Measurements from ENCODE around the gene TARDBP. TPM values are rescaled to one million over a fixed set of nuclear protein-coding genes. Genes with fewer than 3 reads are reported as not detected.

TARDBP gene
- total RNA-seq, 1 donor from 2014 or later: 175 TPM

DNA sequence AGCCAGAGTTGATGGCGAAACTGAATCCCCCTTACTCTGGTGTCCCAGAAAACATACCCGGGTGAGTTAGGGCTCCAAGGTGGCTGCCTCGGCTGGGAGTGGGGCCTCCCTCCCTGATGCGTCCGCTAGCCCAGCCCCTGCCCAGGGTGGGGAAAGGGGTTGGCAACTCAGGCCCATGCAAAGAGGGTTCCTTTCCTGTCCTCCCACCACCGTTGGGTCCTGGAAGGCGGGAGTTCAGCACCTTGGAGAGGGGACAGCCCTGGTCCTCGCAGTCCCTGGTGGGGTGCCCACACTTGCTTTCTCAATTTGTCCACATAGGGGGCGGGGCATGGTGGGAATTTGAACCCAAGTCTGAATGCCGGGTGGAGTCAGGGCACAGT lies 41.3 kb downstream of the TARDBP start:
- DNase-seq (ENCODE audit: low spot score in 2 of 2, unreplicated experiment in 2 of 2): peak in 1 of 2 experiments; percentile 62
- H3K36me3 Mint-ChIP-seq: peaks cover 3% of the 10 kb centered on the region
- H3K4me3 Mint-ChIP-seq: no peak overlapping the region
- H3K27ac Mint-ChIP-seq: no peak overlapping the region
- H3K4me1 Mint-ChIP-seq: peaks cover 3% of the 10 kb centered on the region
- TF ChIP-seq, protein P1, sequence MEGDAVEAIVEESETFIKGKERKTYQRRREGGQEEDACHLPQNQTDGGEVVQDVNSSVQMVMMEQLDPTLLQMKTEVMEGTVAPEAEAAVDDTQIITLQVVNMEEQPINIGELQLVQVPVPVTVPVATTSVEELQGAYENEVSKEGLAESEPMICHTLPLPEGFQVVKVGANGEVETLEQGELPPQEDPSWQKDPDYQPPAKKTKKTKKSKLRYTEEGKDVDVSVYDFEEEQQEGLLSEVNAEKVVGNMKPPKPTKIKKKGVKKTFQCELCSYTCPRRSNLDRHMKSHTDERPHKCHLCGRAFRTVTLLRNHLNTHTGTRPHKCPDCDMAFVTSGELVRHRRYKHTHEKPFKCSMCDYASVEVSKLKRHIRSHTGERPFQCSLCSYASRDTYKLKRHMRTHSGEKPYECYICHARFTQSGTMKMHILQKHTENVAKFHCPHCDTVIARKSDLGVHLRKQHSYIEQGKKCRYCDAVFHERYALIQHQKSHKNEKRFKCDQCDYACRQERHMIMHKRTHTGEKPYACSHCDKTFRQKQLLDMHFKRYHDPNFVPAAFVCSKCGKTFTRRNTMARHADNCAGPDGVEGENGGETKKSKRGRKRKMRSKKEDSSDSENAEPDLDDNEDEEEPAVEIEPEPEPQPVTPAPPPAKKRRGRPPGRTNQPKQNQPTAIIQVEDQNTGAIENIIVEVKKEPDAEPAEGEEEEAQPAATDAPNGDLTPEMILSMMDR (IDR thresholded peaks at IDR 0.05; ENCODE audit: unreplicated experiment): no peak
- H3K9me3 Mint-ChIP-seq: no peaks in the 10 kb centered on the region
- peaks cover 9% of the 10 kb centered on the region for H3K27me3 Mint-ChIP-seq (ENCODE audit: low read depth)

DNA sequence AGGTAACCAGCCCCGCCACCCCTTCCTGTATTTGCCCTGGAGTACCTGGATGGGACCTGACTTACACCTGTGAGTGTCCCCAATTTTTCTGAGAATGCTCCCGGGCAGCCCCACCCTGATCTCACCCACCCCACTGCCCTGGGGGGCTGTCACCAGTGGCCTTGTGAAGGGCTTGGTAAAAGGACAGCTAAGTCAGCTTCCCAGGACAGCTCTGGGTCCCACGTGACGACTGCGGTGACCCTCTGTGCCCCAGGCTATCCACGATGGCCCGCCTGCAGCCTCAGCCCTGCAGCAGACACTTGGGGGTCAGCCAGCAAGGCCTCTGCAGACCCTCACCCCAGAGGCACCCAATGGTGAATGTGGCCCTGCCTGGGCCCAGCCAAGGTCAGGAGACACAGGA lies 41.7 kb downstream of the TARDBP start:
- H3K4me1 Mint-ChIP-seq: peaks cover 7% of the 10 kb centered on the region
- H3K27ac Mint-ChIP-seq: no peak overlapping the region
- H3K4me3 Mint-ChIP-seq: no peak overlapping the region
- DNase-seq (ENCODE audit: low spot score in 2 of 2, unreplicated experiment in 2 of 2): no peak
- peaks cover 3% of the 10 kb centered on the region for H3K36me3 Mint-ChIP-seq
- H3K27me3 Mint-ChIP-seq (ENCODE audit: low read depth): peaks cover 9% of the 10 kb centered on the region
- no peaks in the 10 kb centered on the region for H3K9me3 Mint-ChIP-seq
- TF ChIP-seq, protein P1 (IDR thresholded peaks at IDR 0.05; ENCODE audit: unreplicated experiment): no peak

DNA sequence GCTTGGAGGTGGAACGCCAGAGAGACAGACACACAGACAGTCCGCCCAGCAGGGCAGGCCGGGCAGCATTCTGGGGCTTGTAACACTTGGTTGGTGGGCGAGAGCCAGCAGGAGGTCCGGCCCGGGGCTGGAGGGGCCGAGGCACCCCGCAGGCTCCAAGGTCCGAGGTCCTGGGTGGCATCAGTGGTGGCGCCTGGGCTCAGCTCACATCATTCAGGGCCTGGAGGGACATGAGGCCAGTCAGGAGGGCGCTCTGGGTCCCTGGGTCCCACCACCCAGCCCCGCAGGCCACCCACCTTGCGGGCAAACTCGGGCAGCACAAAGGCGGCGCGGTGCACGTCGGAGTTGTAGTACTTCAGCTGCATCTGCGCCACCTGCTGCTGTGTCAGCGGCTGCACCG lies 42.2 kb downstream of the TARDBP start:
- H3K9me3 Mint-ChIP-seq: no peaks in the 10 kb centered on the region
- H3K4me3 Mint-ChIP-seq: no peak overlapping the region
- H3K27me3 Mint-ChIP-seq (ENCODE audit: low read depth): peaks cover 9% of the 10 kb centered on the region
- TF ChIP-seq, protein P1 (IDR thresholded peaks at IDR 0.05; ENCODE audit: unreplicated experiment): no peak
- peaks cover 8% of the 10 kb centered on the region for H3K4me1 Mint-ChIP-seq
- DNase-seq (ENCODE audit: low spot score in 2 of 2, unreplicated experiment in 2 of 2): no peak
- peaks cover 3% of the 10 kb centered on the region for H3K36me3 Mint-ChIP-seq
- no peak overlapping the region for H3K27ac Mint-ChIP-seq

DNA sequence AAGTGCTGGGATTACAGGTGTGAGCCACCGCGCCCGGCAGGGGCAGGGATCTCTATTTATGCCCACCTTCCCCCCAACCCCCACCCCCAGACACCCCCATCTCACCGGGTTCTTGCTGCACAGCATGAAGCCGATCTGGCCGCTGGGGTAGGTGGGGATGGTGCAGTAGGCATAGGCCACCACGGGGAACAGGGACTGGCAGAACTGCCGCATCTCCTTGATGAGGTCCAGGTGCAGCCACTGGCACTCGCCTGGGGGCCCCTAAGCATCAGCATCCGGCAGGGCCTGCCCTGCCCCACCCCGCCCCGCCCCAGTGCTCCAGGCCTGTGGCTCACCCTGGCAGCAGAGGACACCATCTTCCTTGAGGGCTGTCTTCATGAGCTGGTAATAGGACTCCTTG lies 43.2 kb downstream of the TARDBP start:
- no peak for DNase-seq (ENCODE audit: low spot score in 2 of 2, unreplicated experiment in 2 of 2)
- TF ChIP-seq, protein P1 (IDR thresholded peaks at IDR 0.05; ENCODE audit: unreplicated experiment): no peak
- peaks cover 3% of the 10 kb centered on the region for H3K36me3 Mint-ChIP-seq
- no peak overlapping the region for H3K27ac Mint-ChIP-seq
- H3K27me3 Mint-ChIP-seq (ENCODE audit: low read depth): peaks cover 9% of the 10 kb centered on the region
- H3K9me3 Mint-ChIP-seq: no peaks in the 10 kb centered on the region
- no peak overlapping the region for H3K4me3 Mint-ChIP-seq
- peaks cover 11% of the 10 kb centered on the region for H3K4me1 Mint-ChIP-seq

DNA sequence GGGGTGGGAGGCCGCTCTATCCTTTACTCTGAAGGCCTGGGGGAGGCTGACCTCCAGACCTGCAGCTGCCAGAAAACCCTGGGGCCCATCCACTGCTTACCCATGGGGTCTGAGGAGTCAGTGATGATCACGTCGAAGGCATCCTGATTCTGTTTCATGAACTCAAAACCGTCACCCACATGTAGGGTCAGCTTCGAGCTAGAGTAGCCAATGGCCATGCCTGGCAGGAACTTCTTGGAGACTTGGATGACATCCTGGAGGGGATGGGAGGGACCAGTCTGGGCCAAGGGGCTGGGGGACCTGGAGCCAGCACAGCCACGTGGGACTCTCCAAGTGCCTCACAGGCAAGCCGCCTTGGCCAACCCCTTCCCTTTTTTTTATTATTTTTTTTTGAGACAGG lies 44.0 kb downstream of the TARDBP start:
- Mint-ChIP-seq H3K27me3 (ENCODE audit: low read depth) (peaks cover 6% of the 10 kb centered on the region), H3K4me1 (peaks cover 16% of the 10 kb centered on the region), H3K4me3 (no peak overlapping the region), H3K36me3 (peaks cover 3% of the 10 kb centered on the region), H3K27ac (no peak overlapping the region), H3K9me3 (no peaks in the 10 kb centered on the region)
- DNase-seq (ENCODE audit: low spot score in 2 of 2, unreplicated experiment in 2 of 2): no peak
- TF ChIP-seq, protein P1 (IDR thresholded peaks at IDR 0.05; ENCODE audit: unreplicated experiment): no peak

DNA sequence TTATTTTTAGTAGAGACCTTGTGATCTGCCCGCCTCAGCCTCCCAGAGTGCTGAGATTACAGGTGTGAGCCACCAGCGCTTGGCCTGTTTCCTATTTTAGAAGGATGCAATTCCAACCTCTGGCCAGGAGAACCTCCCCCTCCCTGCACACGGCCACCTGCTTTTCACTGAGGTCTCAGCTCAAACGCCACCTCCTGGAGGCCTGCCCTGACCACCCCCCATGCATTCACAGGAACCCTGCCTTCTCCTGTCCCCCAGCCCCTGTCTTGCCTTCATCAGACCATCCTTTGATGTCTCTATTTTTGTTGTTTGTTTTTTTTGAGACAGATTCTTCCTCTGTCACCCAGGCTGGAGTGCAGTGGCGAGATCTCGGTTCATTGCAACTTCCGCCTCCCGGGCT lies 45.0 kb downstream of the TARDBP start:
- Mint-ChIP-seq H3K4me3 (peak overlapping the region; percentile 28), H3K36me3 (peaks cover 3% of the 10 kb centered on the region), H3K9me3 (no peaks in the 10 kb centered on the region), H3K27me3 (ENCODE audit: low read depth) (no peaks in the 10 kb centered on the region), H3K27ac (no peak overlapping the region), H3K4me1 (peaks cover 16% of the 10 kb centered on the region)
- DNase-seq (ENCODE audit: low spot score in 2 of 2, unreplicated experiment in 2 of 2): no peak
- TF ChIP-seq, protein P1 (IDR thresholded peaks at IDR 0.05; ENCODE audit: unreplicated experiment): no peak
